GM21381 (cell line): ENCODE results near the gene GAD1.

Source experiments
- ATAC-seq: cut with Tn5 transposase; IDR thresholded peaks from one replicate; pipeline ENCODE4 v1.9.1; 2021; ENCODE audit warnings: mild to moderate bottlenecking, moderate library complexity; ENCODE audit not compliant: unreplicated experiment

Gene GAD1

DNA sequence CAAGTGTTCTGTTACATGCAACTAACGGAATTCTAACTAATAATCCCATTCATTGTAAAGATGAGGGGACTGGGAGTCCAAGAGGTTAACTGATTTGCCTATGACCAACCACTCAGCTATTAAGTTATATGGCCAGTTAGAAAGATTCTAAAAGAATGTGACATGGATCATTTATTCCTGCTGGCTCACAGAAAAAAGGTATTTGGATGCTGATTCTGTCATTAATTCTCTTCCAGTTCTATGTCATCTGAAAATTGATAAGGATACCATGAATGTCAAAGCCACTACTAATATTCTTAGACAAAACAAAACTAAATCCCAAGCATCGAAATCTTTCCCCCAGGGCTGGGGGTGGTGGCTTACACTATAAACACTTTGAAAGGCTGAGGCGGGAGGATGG, 71.2 kb downstream of the GAD1 start:
- no peak for ATAC-seq

DNA sequence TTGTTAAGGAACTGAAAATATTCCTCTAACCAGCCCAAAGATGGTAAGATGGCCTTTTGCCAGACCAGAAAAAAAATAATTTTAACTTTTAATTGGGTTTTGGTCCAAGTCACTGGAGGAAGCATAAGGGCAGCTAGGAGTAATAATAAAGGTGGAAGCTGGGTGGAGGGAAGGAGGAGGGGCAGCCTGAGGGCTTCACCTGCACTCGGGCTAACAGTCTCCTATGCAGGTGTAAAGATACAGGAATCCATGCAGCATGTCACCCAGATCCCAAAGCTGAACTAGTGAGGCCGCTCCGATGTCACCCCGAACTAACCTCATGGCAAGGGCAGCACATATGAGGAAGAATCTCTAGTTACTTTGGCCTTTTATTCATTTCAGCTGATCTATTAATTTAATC, 75.2 kb downstream of the GAD1 start:
- no peak for ATAC-seq

DNA sequence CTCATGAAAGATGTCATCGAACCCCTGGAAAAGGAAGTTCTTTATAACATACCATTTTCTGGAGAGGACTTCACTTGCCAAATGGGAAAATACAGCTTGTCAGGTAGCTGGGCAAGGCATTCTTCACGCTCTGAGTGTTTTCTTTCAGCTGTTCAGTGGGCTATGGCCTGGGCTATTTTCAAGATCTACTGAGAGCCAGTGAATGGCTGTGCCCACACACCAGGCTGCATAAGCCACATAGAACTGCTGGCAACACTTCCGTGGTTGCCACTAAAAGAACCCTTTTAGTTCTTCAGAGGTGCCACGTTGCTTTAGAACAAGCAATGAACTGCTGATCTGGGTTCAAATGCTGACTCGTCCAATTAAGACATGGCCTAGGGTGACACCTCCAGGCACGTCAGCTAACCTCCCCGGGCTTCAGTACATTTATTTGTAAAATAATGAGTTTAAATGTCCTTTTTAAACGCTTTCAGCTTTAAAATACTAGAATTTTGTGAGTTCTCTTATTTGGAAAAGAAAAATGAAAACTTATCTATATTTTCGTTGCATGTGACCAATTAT, 75.8 kb downstream of the GAD1 start:
- no peak for ATAC-seq

DNA sequence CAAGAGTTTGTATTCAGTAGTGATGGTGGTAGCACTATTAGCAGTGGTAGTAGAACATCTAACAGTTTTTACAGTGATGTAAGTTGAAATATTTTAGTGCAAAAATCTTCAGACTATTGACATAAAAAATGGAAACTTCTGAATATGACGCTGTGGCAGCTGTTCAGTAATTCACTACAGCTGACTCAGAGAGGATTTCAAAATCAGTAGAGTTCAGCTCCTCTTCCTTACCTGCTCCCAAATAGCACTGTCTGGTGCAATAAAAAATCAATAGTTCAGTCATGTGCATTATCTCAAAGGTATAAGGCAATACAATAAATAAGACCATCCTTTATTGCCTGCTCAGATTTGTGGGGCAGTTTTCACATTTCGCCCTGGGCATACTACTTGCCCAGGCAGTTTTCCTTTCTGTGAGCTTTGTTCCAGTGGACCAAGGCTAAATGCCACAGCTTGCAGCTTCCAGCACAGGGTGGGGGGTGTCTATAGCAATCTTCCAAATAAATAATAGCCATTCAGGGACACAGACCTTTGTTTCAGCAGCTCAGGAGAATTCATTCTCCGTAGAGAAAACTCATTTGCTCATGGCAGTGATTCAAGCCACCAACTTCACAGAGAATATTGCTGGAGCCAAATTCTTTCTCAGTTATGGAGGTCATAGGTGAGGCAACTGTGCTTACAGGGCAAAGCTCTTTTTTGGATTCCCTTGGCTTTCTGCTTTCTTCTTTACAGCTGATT, 78.5 kb downstream of the GAD1 start:
- ATAC-seq = no peak

DNA sequence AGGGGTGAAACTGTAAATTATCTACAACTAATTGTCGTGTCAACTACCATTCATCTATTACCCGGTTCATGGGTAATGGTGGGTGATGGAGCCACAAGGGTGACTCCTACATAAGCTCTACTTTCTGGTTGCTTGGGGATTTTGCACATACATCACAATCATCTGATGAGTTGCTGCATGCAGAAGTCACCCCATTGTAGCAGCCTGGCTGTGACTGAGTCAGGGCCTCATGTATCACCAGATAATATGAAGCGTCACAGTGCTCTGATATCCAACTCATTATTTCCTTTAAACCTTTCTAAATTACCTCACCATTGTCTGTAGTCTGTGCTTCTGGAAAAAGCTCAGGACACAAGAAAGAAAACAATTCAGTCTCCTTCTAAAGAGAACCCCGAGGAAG, 79.9 kb downstream of the GAD1 start:
- ATAC-seq = no peak

DNA sequence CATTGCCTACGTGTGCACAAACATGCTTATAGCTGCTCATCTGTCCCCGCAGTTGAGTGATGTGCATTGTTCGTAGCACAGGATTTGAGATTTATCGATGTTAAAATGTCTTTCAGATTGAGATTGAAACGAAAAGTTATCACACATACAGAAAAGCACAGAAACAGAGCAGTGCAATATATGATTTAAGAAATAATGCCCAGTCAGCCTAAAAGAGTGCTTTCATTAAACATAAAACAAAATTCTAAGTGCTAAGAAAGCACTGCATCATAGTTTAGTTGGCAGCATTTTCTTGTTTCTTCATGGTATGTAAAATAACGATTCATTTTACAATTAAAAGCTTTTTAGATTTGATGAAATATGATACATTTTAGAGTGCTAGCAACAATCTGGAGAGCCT, 80.4 kb downstream of the GAD1 start:
- ATAC-seq = no peak

DNA sequence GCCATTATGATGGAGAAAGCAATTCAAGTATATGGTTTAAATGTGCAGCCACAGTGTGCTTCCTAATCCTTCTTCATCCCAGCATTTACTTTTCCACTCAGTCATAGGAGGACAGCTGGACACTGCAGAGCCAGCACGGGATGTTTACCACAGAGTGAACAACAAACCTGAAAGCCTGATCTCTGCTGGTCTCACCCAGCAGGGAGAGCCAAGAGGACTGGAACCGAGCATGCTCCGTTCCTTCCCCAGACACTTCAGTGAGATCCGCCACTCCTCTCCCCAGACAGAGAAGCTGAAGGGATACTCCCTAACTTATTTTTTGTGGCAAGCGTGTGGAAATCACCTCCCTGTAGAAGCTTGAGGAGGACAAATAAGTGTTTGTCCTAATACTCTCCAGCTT, 89.2 kb downstream of the GAD1 start:
- no peak for ATAC-seq
